H7 (cell line): ENCODE data around the gene SLC45A1. TPM values are rescaled to one million over a fixed set of nuclear protein-coding genes. Genes with fewer than 3 reads are reported as not detected.

Source experiments
- DNase-seq: peaks from one replicate; pipeline ENCODE4 v3.0.0; 2012
- H3K27me3 ChIP-seq: 2 replicates; pipeline ENCODE4 v1.6.0; 2011; ENCODE audit warnings: mild to moderate bottlenecking, low read length; ENCODE audit not compliant: control insufficient read depth, insufficient read depth
- H3K36me3 ChIP-seq: replicated peaks from 2 replicates; pipeline ENCODE4 v1.5.1; 2011; ENCODE audit warnings: low read length; ENCODE audit not compliant: control insufficient read depth, insufficient read depth
- H3K4me3 ChIP-seq: 2 replicates; pipeline ENCODE4 v1.5.1; 2011; ENCODE audit warnings: low read depth, mild to moderate bottlenecking, control low read depth, low read length, moderate library complexity; ENCODE audit not compliant: insufficient read depth
- total RNA-seq: library from RNA; depleted of rRNA; stranded (reverse); fragments of >200 nt; shearing (Covaris generic); gene quantifications from 2 replicates; pipeline ENCODE4 v1.2.3, GENCODE V29; 2014

SLC45A1 gene
- total RNA-seq, 1 experiment from 2014 or later = 0.90 TPM

GRCh38 chr1:8384577-8384976 lies 66.7 kb downstream of the SLC45A1 start:
- no peak overlapping the region for H3K4me3 ChIP-seq
- H3K27me3 ChIP-seq = no peaks in the 10 kb centered on the region
- H3K36me3 ChIP-seq = peaks cover under 1% of the 10 kb centered on the region; the same call in 1 of the 2 replicates
- DNase-seq = no peak

DNA sequence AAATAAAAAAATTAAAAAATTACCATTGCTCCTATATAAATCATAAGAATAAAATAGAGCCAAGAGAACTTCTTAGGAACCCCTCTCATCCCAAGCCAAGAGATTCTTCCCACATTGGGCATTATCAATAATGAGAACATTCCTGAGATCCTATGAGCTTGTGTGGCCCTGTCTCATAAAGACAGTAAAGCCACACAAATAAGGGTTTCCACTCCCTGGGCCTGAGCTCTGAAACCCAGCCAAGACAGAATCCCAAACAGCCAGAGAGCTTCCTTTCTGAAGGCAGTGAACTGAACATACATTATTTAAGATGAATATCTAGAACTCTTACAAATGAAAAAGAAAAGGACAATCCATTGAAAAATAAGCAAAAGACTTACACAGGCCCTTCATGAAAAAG lies 68.3 kb downstream of the SLC45A1 start:
- no peak for DNase-seq
- H3K4me3 ChIP-seq = no peak overlapping the region
- H3K36me3 ChIP-seq = peaks cover 3% of the 10 kb centered on the region; the same call in 1 of the 2 replicates
- no peaks in the 10 kb centered on the region for H3K27me3 ChIP-seq

DNA sequence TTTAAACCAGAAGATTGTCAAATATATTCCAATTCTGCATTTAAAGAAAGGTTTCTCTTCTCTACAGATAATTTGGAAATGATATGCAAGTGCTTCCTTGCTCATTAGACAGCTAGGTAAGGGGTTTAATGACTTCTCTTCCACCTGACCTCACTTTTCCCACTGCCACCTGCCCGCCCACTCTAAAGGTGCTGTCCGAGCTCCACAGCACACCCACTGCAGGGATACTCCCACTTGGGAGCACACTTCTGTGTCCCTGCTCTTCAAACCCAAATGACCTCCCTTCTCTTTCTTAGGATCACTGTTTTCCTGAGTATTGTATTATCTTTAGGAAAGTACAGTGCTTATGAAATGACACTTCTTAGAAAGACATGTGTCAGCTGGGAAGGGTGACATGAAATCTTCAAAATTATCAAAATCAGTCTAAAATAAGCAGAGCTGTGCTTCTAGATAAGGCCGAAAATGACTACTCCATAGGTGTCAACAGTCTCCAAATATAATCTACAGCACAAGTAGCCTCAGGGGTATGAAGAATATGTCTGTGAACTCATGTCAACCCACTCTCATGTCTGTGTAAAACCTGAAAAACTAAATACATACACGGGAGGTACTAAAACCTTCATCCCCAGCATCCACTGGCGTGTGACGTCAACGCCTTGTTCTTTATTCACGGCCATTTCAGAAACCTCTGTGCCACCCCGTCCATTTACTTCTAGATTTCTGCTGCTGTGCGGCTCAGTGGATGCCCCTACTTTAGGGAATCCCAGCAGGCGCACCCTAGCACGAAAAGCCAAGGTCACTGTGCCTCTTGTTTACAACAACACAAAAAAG lies 71.0 kb downstream of the SLC45A1 start:
- no peak for DNase-seq
- H3K27me3 ChIP-seq = no peaks in the 10 kb centered on the region
- H3K36me3 ChIP-seq = peaks cover 3% of the 10 kb centered on the region; the same call in 1 of the 2 replicates
- H3K4me3 ChIP-seq = no peak overlapping the region

GRCh38 chr1:8389958-8390535 lies 72.1 kb downstream of the SLC45A1 start:
- no peak overlapping the region for H3K4me3 ChIP-seq
- no peaks in the 10 kb centered on the region for H3K27me3 ChIP-seq
- no peak for DNase-seq
- 0 out of 2 replicates have a peak, but pooled peaks cover 3% of the 10 kb centered on the region for H3K36me3 ChIP-seq

- H3K27me3 ChIP-seq = no peaks in the 10 kb centered on the region
- 0 out of 2 replicates have a peak, but pooled peaks cover 3% of the 10 kb centered on the region for H3K36me3 ChIP-seq
- DNase-seq = no peak
- no peak overlapping the region for H3K4me3 ChIP-seq
Observed at GRCh38 chr1:8390707-8391106, 72.8 kb downstream of the SLC45A1 start.

- Histone ChIP-seq H3K27me3 (no peaks in the 10 kb centered on the region), H3K4me3 (no peak overlapping the region), H3K36me3 (0 out of 2 replicates have a peak, but pooled peaks cover 3% of the 10 kb centered on the region)
- no peak for DNase-seq
Observed at GRCh38 chr1:8392522-8392921, 74.6 kb downstream of the SLC45A1 start.
